ENCODE results near the gene PCP4.
A peak's percentile ranks its signal among the peaks of the same experiment; 100 is the strongest.

PCP4 gene

GRCh38 chr21:39924577-39925308 lies 57.5 kb downstream of the PCP4 start:
- DNase-seq, result no peak

- DNase-seq, result no peak
Observed at GRCh38 chr21:39927304-39927886, 60.2 kb downstream of the PCP4 start.

GRCh38 chr21:39932335-39932734 lies 65.1 kb downstream of the PCP4 start:
- DNase-seq, result no peak

- no peak for DNase-seq
Observed at GRCh38 chr21:39934895-39935294, 67.7 kb downstream of the PCP4 start.

GRCh38 chr21:39935716-39936115 lies 68.5 kb downstream of the PCP4 start:
- no peak for DNase-seq

GRCh38 chr21:39938086-39938625 lies 70.9 kb downstream of the PCP4 start:
- DNase-seq, result no peak

GRCh38 chr21:39946199-39946598 lies 79.0 kb downstream of the PCP4 start:
- DNase-seq, result no peak

GRCh38 chr21:39947031-39947430 lies 79.8 kb downstream of the PCP4 start:
- DNase-seq, result peak; percentile 1

- DNase-seq, result no peak
Observed at GRCh38 chr21:39951183-39952101, 84.2 kb downstream of the PCP4 start.

GRCh38 chr21:39952265-39952664 lies 85.0 kb downstream of the PCP4 start:
- no peak for DNase-seq

GRCh38 chr21:39954570-39954969 lies 87.3 kb downstream of the PCP4 start:
- no peak for DNase-seq

GRCh38 chr21:39955326-39955725 lies 88.1 kb downstream of the PCP4 start:
- no peak for DNase-seq

- no peak for DNase-seq
Observed at GRCh38 chr21:39956586-39956985, 89.3 kb downstream of the PCP4 start.

GRCh38 chr21:39958731-39959130 lies 91.5 kb downstream of the PCP4 start:
- DNase-seq, result no peak

GRCh38 chr21:39961251-39961650 lies 94.0 kb downstream of the PCP4 start:
- DNase-seq, result peak; percentile 56

- no peak for DNase-seq
Observed at GRCh38 chr21:39965026-39965425, 97.8 kb downstream of the PCP4 start.

- no peak for DNase-seq
Observed at GRCh38 chr21:39966786-39967185, 99.5 kb downstream of the PCP4 start.

GRCh38 chr21:39968010-39968409 lies 100.8 kb downstream of the PCP4 start:
- DNase-seq, result no peak

GRCh38 chr21:39969691-39970364 lies 102.6 kb downstream of the PCP4 start:
- no peak for DNase-seq

- no peak for DNase-seq
Observed at GRCh38 chr21:39971956-39972355, 104.7 kb downstream of the PCP4 start.

- DNase-seq, result no peak
Observed at GRCh38 chr21:39972471-39972870, 105.2 kb downstream of the PCP4 start.

GRCh38 chr21:39972976-39973770 lies 105.9 kb downstream of the PCP4 start:
- DNase-seq, result no peak
